Endothelial cell of umbilical vein (primary cell): ENCODE data around the gene TEKTIP1. TPM values are rescaled to one million over a fixed set of nuclear protein-coding genes. Genes with fewer than 3 reads are reported as not detected.

Experiments used
- BruUV-seq: library from RNA; stranded (reverse); fragments of 400-500 nt; replicated peaks from 2 replicates; lab custom pipeline; 2021; lab: Mats Ljungman, UMichigan
- CTCF ChIA-PET: fragments of 300-600, 350-600 bp; sonication (Branson Sonifier 250); formaldehyde crosslinking; loops from one replicate; lab custom pipeline; 2021; ENCODE audit warnings: antibody characterized with exemption, inconsistent platforms; lab: Charles Lee
- POLR2A ChIA-PET: fragments of 300-600, 350-600 bp; sonication (Branson Sonifier 250); formaldehyde crosslinking; loops from one replicate; lab custom pipeline; 2021; ENCODE audit warnings: antibody characterized with exemption, inconsistent platforms; lab: Charles Lee
- DNase-seq: peaks from one replicate; pipeline ENCODE4 v3.0.0-alpha.2; 2011; ENCODE audit warnings: low read depth, low spot score
- FAIRE-seq: peaks from 2 replicates; lab custom pipeline; 2011; peaks lifted over from hg19 to GRCh38; lab: Jason Lieb, UNC
- H2AFZ ChIP-seq: 2 replicates; pipeline ENCODE4 v1.6.0; 2012; ENCODE audit warnings: low read depth, low read length, control low read depth, inconsistent platforms
- H3K27ac ChIP-seq: 2 replicates; pipeline ENCODE4 v1.5.1; 2011; ENCODE audit warnings: low read depth, mild to moderate bottlenecking, control low read depth, low read length, moderate library complexity; ENCODE audit not compliant: insufficient read depth
- H3K27me3 ChIP-seq, 2 experiments: 2 replicates each; pipeline versions ENCODE4 v1.6.0 to v1.6.1; 2011; ENCODE audit warnings: low read length in 2 of 2, mixed read lengths in 1 of 2; ENCODE audit not compliant: control insufficient read depth in 2 of 2, insufficient read depth in 2 of 2
- H3K36me3 ChIP-seq, 2 experiments: 2 replicates in 1 of 2; 3 replicates in 1 of 2; pipeline ENCODE4 v1.5.1; 2011; ENCODE audit warnings: low read length in 2 of 2, mild to moderate bottlenecking in 1 of 2, moderate library complexity in 1 of 2; ENCODE audit not compliant: control insufficient read depth in 2 of 2, insufficient read depth in 2 of 2; ENCODE audit errors: extremely low read depth in 1 of 2
- H3K4me1 ChIP-seq: 3 replicates; pipeline ENCODE4 v1.5.1; 2011; ENCODE audit warnings: mild to moderate bottlenecking, low read length; ENCODE audit not compliant: control insufficient read depth, insufficient read depth; ENCODE audit errors: extremely low read depth
- H3K4me2 ChIP-seq: 2 replicates; pipeline ENCODE4 v1.6.1; 2011; ENCODE audit warnings: low read length, control low read depth, mixed read lengths; ENCODE audit not compliant: insufficient read depth
- H3K4me3 ChIP-seq, 3 experiments: fragments of 200-600 bp in 1 of 3; sonication (generic), shearing (Covaris generic) in 1 of 3; replicated peaks in 1 of 3; 2 replicates each; pipeline ENCODE4 v1.5.1; 2011 to 2016; ENCODE audit warnings: control low read depth in 3 of 3, low read length in 3 of 3, mild to moderate bottlenecking in 2 of 3, inconsistent platforms in 1 of 3, low read depth in 1 of 3, moderate library complexity in 1 of 3; ENCODE audit not compliant: insufficient read depth in 1 of 3
- H3K79me2 ChIP-seq: 2 replicates; pipeline ENCODE4 v1.6.0; 2012; ENCODE audit warnings: low read length, inconsistent platforms; ENCODE audit not compliant: control insufficient read depth, insufficient read depth
- H3K9ac ChIP-seq: replicated peaks from 2 replicates; pipeline ENCODE3; 2011; ENCODE audit warnings: low read length, control low read depth; ENCODE audit not compliant: insufficient read depth; ENCODE audit errors: extremely low read depth
- H3K9me1 ChIP-seq: replicated peaks from 3 replicates; pipeline ENCODE4 v1.6.0; 2011; ENCODE audit warnings: mild to moderate bottlenecking, low read length; ENCODE audit not compliant: control insufficient read depth, insufficient read depth; ENCODE audit errors: extremely low read depth
- H3K9me3 ChIP-seq: replicated peaks from 2 replicates; pipeline ENCODE4 v1.5.1; 2012; ENCODE audit warnings: low read length, inconsistent platforms; ENCODE audit not compliant: control insufficient read depth, insufficient read depth
- H4K20me1 ChIP-seq: replicated peaks from 2 replicates; pipeline ENCODE3; 2011; ENCODE audit warnings: mild to moderate bottlenecking, low read length; ENCODE audit not compliant: control insufficient read depth, insufficient read depth; ENCODE audit errors: extremely low read depth
- CTCF ChIP-seq, 2 donors: IDR thresholded peaks; 1 replicate in 1 of 2; 2 replicates in 1 of 2; pipeline ENCODE4 v1.5.1; 2011; ENCODE audit warnings: low read length in 2 of 2, mild to moderate bottlenecking in 2 of 2, moderate library complexity in 2 of 2, control low read depth in 1 of 2, inconsistent platforms in 1 of 2, low read depth in 1 of 2; ENCODE audit not compliant: insufficient read depth in 1 of 2; ENCODE audit errors: extremely low read depth in 1 of 2
- EZH2 ChIP-seq: IDR thresholded peaks from 2 replicates; pipeline ENCODE4 v1.6.1; 2012; ENCODE audit warnings: borderline replicate concordance, low read depth, mild to moderate bottlenecking, moderate library complexity, low read length, inconsistent platforms; ENCODE audit not compliant: severe bottlenecking
- FOS ChIP-seq: IDR thresholded peaks from 2 replicates; pipeline ENCODE4 v1.6.1; 2011; ENCODE audit warnings: mild to moderate bottlenecking, low read length, moderate library complexity, borderline replicate concordance; ENCODE audit not compliant: insufficient read depth
- GATA2 ChIP-seq: IDR thresholded peaks from 2 replicates; pipeline ENCODE4 v1.7.0; 2011; ENCODE audit warnings: low read depth, mild to moderate bottlenecking, moderate library complexity, mixed read lengths, low read length; ENCODE audit not compliant: insufficient read length, insufficient read depth
- JUN ChIP-seq: IDR thresholded peaks from 2 replicates; pipeline ENCODE4 v1.6.1; 2011; ENCODE audit warnings: borderline replicate concordance, low read depth; ENCODE audit not compliant: insufficient read length, insufficient read depth
- MAX ChIP-seq: IDR thresholded peaks from 2 replicates; pipeline ENCODE4 v1.6.1; 2011; ENCODE audit not compliant: insufficient read depth, insufficient read length
- MYC ChIP-seq: IDR thresholded peaks from one replicate; pipeline ENCODE4 v1.6.1; 2011; ENCODE audit warnings: mild to moderate bottlenecking, low read depth, low read length
- POLR2A ChIP-seq: IDR thresholded peaks from 2 replicates; pipeline ENCODE4 v1.6.1; 2012; ENCODE audit warnings: low read depth, mild to moderate bottlenecking, control low read depth, low read length
- POLR2AphosphoS5 ChIP-seq: IDR thresholded peaks from 2 replicates; pipeline ENCODE4 v1.6.1; 2012; ENCODE audit warnings: low read depth, mild to moderate bottlenecking, control low read depth, low read length, moderate library complexity; ENCODE audit not compliant: insufficient read depth
- dilution Hi-C: fragments of 300-500 bp; cut with MboI; formaldehyde crosslinking; loops from one replicate; pipeline ENCODE4 v1.15.0; 2019; ENCODE audit warnings: low sequenced_read_pairs; ENCODE audit not compliant: extremely low pct_ligation_motif_present
- intact Hi-C: fragments of 100-400 bp; cut with micrococcal nuclease; formaldehyde crosslinking; loops from one replicate; pipeline ENCODE4 v1.10.0; 2022
- polyA plus RNA-seq, 4 experiments: library from polyadenylated mRNA; depleted of rRNA in 3 of 4; stranded (reverse) in 3 of 4; unstranded in 1 of 4; fragments of >200 nt; gene quantifications; 2 replicates each; pipeline versions ENCODE4 v1.2.1 to v1.2.3, GENCODE V29; 2011 to 2012; ENCODE audit warnings: missing spikeins in 1 of 4
- total RNA-seq: library from RNA; stranded (reverse); gene quantifications from 2 replicates; pipeline ENCODE4 v1.2.3, GENCODE V29; 2021

Gene TEKTIP1
- total and polyA plus RNA-seq, 2 donors (not counting 3 experiments of a cell fraction or from before 2014, with no cell fraction given), result 0.73 TPM; not detected in 1

- no peak overlapping the region for H3K27ac ChIP-seq
- no peaks in the 10 kb centered on the region for H3K9me1 ChIP-seq
- no peak for DNase-seq
- no peaks in the 10 kb centered on the region for H3K4me1 ChIP-seq
- TF ChIP-seq CTCF (IDR thresholded peaks at IDR 0.05; ENCODE audit: extremely low read depth in 1 of 2, insufficient read depth in 1 of 2, low read depth in 1 of 2, low read length in 2 of 2) (no peak), POLR2A (no peak), JUN (no peak)
- H3K36me3 ChIP-seq, result peaks cover 0 to 18% of the 10 kb centered on the region in 2 experiments
- POLR2A ChIA-PET, result no interaction called here
- no peak overlapping the region for H3K4me2 ChIP-seq
- no peak overlapping the region for H3K9ac ChIP-seq
- no peaks in the 10 kb centered on the region for H3K27me3 ChIP-seq
- H3K4me3 ChIP-seq, result no peak overlapping the region
- peaks cover 13% of the 10 kb centered on the region for H3K79me2 ChIP-seq
- FAIRE-seq, result no peak
- no TSS peak for BruUV-seq
- CTCF ChIA-PET, result interaction anchor here (3.3 kb wide), 1 partner anchor 9 kb away, joined by 20 read pairs; the partner anchor contains the start of gene SMIM44
- no peaks in the 10 kb centered on the region for H4K20me1 ChIP-seq
- H2AFZ ChIP-seq, result no peak overlapping the region
- dilution Hi-C loops, result no loop called here
- no peaks in the 10 kb centered on the region for H3K9me3 ChIP-seq
- intact Hi-C loops, result no loop called here
Observed at GRCh38 chr19:3493651-3494050, 45.3 kb upstream of the TEKTIP1 start.

- no peak for DNase-seq
- FAIRE-seq, result no peak
Observed at GRCh38 chr19:3494051-3494450, 44.9 kb upstream of the TEKTIP1 start.

More at GRCh38 chr19:3494051-3494450, 44.9 kb upstream of the TEKTIP1 start:
- Histone ChIP-seq H3K4me2 (no peak overlapping the region), H3K4me3 (no peak overlapping the region), H3K36me3 (peaks cover 0 to 18% of the 10 kb centered on the region in 2 experiments), H3K4me1 (no peaks in the 10 kb centered on the region), H3K27me3 (no peaks in the 10 kb centered on the region), H3K79me2 (peaks cover 17% of the 10 kb centered on the region), H4K20me1 (no peaks in the 10 kb centered on the region), H3K9me1 (no peaks in the 10 kb centered on the region), H2AFZ (no peak overlapping the region), H3K9me3 (no peaks in the 10 kb centered on the region), H3K27ac (no peak overlapping the region), H3K9ac (no peak overlapping the region)
- intact Hi-C loops (no loop called here), dilution Hi-C loops (no loop called here)
- no TSS peak for BruUV-seq
- POLR2A ChIA-PET, result no interaction called here
- CTCF ChIA-PET, result interaction anchor here (3.3 kb wide), 1 partner anchor 10 kb away, joined by 20 read pairs; the partner anchor contains the start of gene SMIM44
- TF ChIP-seq GATA2 (no peak), POLR2A (no peak), EZH2 (no peak), MAX (no peak), MYC (no peak), POLR2AphosphoS5 (no peak), JUN (no peak), CTCF (IDR thresholded peaks at IDR 0.05; ENCODE audit: extremely low read depth in 1 of 2, insufficient read depth in 1 of 2, low read depth in 1 of 2, low read length in 2 of 2) (no peak), FOS (no peak)
